Hematopoietic multipotent progenitor cell treated with erythropoietin and hydrocortisone succinate and interleukin-3 and kit ligand, for 15 days (in vitro differentiated cells): ENCODE data around the gene CDH22.

Experiments
- DNase-seq: peaks from one replicate; pipeline ENCODE4 v3.0.0-alpha.2; 2015; ENCODE audit warnings: low spot score

Gene CDH22

GRCh38 chr20:46323557-46323956, 15.3 kb upstream of the CDH22 start:
- DNase-seq, result no peak

- no peak for DNase-seq
Measured at GRCh38 chr20:46322641-46323040, 14.3 kb upstream of the CDH22 start.

- no peak for DNase-seq
Measured at GRCh38 chr20:46317685-46318177, 9.4 kb upstream of the CDH22 start.

- no peak for DNase-seq
Measured at GRCh38 chr20:46316984-46317684, 8.8 kb upstream of the CDH22 start.

GRCh38 chr20:46315311-46315710, 7.0 kb upstream of the CDH22 start:
- DNase-seq, result no peak

GRCh38 chr20:46312945-46313861, 4.9 kb upstream of the CDH22 start:
- no peak for DNase-seq

- DNase-seq, result no peak
Measured at GRCh38 chr20:46312075-46312944, 4.0 kb upstream of the CDH22 start.

GRCh38 chr20:46311719-46312074, 3.4 kb upstream of the CDH22 start:
- DNase-seq, result no peak

- DNase-seq, result no peak
Measured at GRCh38 chr20:46311039-46311650, 2.8 kb upstream of the CDH22 start.

GRCh38 chr20:46309945-46310344, 1.6 kb upstream of the CDH22 start:
- DNase-seq, result no peak

- no peak for DNase-seq
Measured at GRCh38 chr20:46307999-46308257, 370 bp downstream of the CDH22 start.

- DNase-seq, result peak; percentile 51
Measured at GRCh38 chr20:46307139-46307998, 929 bp downstream of the CDH22 start.

GRCh38 chr20:46306743-46307138, 1.6 kb downstream of the CDH22 start:
- DNase-seq, result no peak

- no peak for DNase-seq
Measured at GRCh38 chr20:46305973-46306360, 2.3 kb downstream of the CDH22 start.

GRCh38 chr20:46305331-46305972, 2.8 kb downstream of the CDH22 start:
- DNase-seq, result no peak

GRCh38 chr20:46304852-46305251, 3.4 kb downstream of the CDH22 start:
- DNase-seq, result no peak

GRCh38 chr20:46304361-46304760, 3.9 kb downstream of the CDH22 start:
- no peak for DNase-seq

GRCh38 chr20:46303176-46303956, 4.9 kb downstream of the CDH22 start:
- no peak for DNase-seq

GRCh38 chr20:46302106-46302505, 6.2 kb downstream of the CDH22 start:
- no peak for DNase-seq

- DNase-seq, result no peak
Measured at GRCh38 chr20:46300281-46300680, 8.0 kb downstream of the CDH22 start.
